GM18868 (cell line): ENCODE results near the gene SH3BP2.

Source experiments
- ATAC-seq: cut with Tn5 transposase; IDR thresholded peaks from one replicate; pipeline ENCODE4 v1.9.1; 2021; ENCODE audit warnings: mild to moderate bottlenecking, moderate library complexity; ENCODE audit not compliant: unreplicated experiment

Gene SH3BP2

GRCh38 chr4:2802618-2803531 lies 10.0 kb downstream of the SH3BP2 start:
- no peak for ATAC-seq

DNA sequence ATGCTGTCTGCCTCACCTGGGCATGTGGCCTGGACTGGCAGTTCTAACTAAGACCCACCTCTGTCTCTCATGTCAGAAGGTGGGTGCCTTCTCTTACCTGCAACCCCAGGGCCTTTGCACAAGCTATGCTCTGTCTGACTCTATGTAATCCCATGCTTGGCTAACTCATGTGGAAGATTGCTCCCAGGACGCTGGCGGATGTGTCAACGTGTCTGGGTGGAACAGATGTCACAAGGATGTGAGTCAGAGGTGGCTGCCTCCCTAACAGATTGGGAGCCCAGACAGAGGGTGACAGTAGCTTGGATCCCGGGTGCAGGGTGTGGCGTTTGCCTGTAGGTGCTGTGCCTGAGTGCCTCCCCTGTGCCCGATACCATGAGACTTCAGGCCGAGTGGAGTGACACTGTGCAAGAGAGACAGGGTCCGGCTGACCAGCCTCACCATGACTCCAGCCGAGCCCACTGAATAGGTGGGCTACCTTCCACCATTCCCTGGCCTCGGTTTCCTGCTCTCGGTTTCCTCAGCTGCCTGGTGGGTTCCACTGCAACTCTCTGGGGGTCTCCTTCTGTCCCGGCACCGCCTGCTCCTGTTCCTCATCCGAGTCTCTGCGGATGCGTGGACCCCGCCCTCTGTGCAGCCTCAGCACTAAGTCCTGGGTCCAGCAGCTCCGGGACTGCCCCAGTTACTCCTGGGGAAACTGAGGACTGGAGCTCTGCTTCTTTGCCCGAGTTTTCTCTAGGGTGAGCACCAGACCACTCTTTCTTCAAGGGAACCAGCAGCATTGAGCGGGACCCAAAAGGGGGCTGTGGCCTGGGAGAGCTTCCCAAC lies 11.0 kb downstream of the SH3BP2 start:
- no peak for ATAC-seq

- no peak for ATAC-seq
Observed at GRCh38 chr4:2804449-2804972, 11.6 kb downstream of the SH3BP2 start.

DNA sequence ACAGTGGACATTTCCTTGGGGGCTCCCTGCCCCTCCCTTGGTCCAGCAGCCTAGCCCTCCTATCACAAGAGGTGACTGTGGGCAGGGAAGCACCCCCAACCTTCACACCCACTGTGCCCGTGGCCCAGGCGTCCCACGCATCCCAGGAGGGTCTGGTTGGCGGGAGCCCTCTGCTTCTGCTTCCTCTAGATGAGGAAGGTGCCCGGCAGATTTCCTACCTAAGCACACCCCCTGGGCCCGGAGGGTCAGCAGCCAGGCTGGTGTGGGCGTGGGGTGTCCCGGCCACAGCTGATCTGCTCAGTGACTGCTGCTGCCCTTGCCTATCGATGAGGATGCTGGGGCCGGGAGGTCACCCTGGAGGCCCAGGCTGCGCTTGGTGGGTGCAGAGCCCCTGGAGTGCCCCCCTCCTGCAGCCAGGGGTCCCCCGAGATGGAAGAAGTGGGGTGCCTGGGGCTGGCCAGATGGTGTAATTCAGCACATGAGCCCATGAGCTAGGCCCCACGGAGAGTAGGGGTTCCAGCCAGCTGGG lies 12.2 kb downstream of the SH3BP2 start:
- no peak for ATAC-seq

DNA sequence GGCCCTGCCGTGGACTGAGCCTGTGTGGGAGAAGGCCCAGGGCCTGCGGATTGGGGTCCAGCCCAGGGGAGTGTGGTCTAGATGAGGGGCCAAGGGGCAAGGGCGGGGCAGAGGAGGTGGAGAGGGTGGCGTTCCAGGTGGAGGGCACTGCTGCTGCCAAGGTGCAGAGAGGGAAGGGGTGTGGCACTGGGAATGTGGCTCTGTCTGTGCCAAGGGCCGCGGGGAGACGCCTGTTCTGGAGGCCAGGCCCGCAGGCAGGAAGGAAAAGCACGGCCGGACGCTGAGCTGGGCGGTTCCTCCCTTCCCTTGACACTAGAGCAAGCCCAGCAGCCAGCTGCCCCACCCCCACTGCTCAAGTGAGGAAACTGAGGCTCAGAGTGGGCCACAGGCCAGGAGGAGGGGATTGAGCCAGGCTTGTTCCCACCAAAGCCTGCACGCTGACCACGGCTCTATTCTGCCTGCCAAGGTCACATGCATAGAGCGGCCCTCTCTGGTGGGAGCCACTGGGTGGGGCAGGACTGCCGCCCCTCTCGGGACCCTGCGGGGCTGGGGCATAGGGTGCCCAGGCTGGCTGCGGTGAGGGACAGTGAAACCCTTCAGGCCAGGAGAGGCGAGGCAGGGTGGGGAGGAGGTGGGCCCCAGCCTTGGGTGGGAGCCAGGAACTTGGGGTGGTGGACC lies 13.0 kb downstream of the SH3BP2 start:
- no peak for ATAC-seq

DNA sequence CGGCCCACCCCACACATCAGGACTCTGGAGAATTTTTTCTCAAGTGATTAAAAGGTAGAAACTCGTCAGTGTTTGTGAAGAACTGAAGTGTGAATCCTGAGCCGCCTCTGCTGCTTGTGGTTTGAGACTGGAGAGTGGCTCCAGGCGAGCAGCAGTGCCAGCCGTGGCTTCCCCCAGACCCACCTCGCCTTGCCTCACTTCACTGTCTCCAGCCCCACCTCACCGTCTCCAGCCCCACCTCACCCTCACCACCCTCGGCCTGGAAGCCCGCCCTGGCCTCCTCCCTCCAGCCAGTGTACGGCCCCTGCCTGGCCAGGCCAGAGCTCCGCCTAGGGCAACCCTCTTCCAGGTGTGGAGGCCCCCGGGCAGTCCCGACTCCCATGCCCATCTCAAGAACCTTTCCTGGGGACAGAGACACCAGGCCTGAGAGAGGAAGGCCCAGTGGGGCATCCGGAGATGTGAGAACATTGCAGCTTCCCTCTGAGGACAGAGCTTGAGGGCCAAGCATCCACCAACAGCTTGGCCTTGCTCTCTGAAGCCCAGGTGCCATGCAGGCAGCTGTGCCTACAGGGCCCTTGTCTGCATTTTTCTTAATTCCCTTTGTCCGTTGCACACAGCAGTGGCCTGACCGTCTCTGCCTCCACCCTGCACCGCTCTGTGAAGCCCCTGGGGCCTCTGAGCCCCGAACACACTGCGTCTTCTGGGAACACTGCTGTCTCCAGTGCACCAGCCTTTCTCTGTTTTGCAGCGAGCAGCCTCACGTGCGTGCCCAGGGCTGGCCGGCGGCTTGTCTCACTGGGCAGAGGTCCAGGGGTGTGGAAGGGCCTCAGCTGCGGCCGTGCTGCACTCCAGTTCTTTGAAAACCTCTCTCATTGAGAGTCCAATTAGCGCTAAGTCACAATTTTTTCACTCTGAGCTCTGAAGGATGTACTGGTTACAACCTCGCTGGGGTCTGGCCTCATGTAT lies 13.8 kb downstream of the SH3BP2 start:
- ATAC-seq = no peak

- ATAC-seq = no peak
Observed at GRCh38 chr4:2807571-2807970, 14.7 kb downstream of the SH3BP2 start.

- no peak for ATAC-seq
Observed at GRCh38 chr4:2808001-2808400, 15.1 kb downstream of the SH3BP2 start.

DNA sequence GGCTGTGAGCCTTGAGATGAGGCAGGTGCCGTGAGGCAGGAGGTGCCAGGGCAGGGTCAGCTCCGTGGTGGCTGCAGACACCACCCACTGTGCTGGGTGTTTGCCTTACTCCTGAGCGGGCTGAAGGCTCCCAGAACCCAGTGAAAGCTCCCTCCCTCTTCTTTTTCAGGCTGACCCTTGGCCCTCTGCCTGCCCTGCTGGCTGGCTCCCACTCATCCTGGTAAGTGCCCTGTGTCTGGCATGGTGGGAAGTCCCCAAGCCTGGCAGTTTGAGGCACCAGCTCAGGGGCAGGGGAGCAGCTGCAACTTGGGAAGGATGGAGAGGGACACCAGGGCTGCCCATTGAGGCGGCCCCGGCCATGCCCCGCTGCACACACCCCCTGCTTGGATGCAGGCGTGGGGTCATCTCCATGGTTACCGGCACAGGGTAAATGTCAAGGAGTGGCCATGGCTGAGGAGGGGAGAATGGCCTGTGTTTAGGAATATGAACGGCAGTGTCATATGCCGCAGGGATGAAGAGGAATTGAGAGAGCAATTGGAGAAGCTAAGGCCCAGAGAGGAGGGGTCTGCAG lies 16.8 kb downstream of the SH3BP2 start:
- ATAC-seq = no peak

GRCh38 chr4:2810388-2810787 lies 17.5 kb downstream of the SH3BP2 start:
- no peak for ATAC-seq

- peak; percentile 60 for ATAC-seq
Observed at GRCh38 chr4:2811830-2812611, 19.1 kb downstream of the SH3BP2 start.

DNA sequence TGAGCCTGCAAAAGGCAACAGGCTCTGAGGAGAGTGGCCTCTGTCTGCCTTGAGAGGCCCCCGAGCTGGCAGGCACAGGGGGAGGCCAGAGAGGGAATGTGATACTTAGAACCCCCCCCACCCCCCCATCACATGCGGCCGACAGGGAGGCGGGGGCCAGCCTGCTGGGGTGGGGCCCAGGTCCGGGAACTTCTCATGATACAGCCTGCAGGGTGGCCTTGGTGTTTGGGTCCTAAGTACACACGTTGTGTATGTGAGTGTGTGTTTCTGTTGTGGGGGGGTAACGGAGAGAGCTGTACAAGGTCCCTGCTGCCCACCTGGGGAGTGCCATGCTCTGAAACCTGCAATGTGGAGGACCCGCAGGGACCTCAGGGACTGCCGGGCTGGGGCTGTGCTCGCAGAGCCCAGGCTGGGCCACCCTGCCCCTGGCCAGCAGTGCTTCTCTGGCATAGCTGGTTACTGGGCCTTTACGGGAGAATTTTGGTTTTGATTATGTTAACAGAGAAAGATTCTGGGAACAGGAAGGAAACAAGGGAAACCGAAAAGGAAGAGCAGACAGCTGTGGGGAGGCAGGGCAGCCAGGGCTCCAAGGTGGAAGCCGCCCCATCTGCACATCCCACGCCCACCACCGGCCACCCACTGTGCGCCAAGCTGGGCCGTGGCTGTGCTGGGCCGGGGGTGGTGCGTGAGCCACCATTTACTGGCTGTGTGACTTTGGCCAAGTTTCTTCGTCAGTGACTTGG lies 19.9 kb downstream of the SH3BP2 start:
- ATAC-seq = no peak

DNA sequence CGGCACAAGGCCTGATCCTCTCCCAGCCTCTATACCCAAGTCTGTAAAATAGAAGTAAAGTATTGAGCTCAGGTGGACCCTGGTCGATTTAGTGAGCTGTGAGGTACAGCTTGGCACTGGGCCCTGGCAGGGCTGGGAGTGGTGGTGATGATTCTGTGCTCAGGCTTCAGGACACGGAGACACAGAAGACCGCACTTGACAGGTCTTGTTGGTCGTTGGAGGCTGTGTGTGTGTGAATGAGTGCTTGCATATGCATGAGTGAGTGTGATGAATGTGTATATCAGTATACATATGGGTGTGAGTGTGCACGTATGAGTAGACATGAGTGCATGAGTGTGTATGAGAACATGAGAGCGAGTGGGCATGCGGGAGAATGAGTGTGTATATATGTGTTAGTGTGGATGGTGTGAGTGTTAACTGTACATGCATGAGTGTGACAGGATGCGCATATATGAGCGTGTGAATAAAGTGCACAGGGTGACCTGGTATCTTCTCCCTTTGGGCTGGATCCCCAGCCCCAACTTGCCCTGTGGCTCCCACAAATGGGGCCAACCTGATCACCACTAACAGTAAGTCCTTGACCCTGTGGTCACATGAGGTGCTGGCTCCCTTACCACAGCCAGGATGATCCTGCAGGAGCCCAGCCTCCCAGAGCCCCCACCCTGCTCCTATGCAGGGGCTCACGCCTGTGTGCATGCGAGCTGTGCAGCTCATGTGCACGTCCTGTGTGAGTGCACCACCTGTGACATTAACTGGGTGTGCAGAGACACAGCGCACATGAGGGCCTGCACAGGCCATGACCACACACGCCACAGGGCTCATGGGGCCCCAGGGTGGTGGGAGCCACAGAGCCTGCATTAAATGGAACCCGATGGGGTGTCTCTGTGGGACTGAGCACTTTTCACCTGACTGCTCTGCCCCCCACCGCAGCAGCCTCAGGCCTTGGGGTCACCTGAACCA lies 20.8 kb downstream of the SH3BP2 start:
- no peak for ATAC-seq

GRCh38 chr4:2814627-2815270 lies 21.9 kb downstream of the SH3BP2 start:
- no peak for ATAC-seq

DNA sequence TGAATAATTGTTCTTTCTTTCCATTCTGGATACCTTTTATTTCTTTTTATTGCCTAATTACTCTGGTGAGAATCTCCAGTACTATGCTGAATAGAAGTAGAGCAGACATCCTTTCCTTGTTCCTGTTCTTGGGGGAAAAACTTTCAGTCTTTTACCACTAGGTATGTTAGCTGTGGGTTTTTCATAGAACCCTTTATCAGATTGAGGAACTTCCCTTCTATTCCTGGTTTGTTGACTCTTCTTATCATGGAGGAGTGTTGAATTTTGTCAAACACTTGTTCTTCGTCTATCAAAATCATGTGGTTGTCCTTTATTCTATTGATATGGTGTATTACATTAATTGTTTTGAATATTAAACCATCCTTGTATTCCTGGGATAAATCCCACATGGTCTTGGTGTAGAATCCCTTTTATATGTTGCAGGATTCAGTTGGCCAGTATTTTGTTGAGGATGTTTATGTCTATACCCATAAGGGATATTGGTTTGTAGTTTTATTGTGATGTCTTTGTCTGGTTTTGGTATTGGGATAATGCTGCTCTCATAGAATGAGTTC lies 23.6 kb downstream of the SH3BP2 start:
- no peak for ATAC-seq

- no peak for ATAC-seq
Observed at GRCh38 chr4:2817137-2817536, 24.3 kb downstream of the SH3BP2 start.
